CD4-positive, alpha-beta T cell treated with Interferon gamma for 1 hour (primary cell): ENCODE results near the gene VILL.
A peak's percentile ranks its signal among the peaks of the same experiment; 100 is the strongest.
"Not testable (repeated sequence)": the region's sequence is repeated elsewhere in the genome, so short reads cannot be mapped to it uniquely, and the experiment has no call there.

Experiments
- DNase-seq: peaks from one replicate; pipeline ENCODE4 v3.0.0-alpha.2; 2020

The VILL gene

DNA sequence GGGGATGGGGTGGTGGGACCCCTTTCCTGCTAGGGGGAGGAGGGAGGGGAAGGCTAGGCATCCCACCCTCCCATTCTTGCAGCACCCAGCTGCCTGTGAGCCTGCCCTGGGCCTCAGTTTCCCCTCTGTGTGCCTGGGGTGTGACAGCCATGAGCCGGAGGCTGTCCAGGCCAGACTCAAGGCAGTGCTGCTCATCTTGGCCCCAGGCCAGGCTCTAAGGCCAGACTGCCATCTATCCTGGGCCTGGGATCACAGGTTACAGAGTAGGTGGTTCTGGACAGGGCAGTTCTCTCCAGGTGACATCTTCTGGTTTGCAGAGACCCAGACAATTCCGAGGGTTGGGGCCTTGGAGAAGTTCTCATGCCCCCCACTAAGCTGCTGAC lies 3.3 kb upstream of the VILL start:
- DNase-seq = no peak

DNA sequence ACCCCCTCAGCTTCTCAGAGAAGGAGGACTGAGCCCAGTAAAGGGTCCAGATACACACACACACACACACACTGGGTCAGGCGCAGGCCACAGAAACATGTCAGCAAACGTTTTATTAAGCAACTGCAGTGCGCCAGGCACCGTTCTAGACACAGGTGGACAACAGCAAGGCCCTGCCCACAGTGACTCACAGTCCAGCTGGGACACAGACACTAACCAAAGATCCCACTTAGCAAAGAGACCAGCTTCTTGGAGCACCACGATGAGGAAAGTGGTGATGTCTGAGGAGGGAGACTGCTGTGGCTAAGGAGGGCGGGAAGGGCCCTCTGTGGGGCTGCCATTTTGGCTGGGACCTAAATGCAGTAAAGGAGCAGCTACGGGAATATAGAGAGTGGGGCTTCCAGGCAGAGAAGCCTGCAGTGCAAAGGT lies 2.8 kb upstream of the VILL start:
- DNase-seq = no peak

DNA sequence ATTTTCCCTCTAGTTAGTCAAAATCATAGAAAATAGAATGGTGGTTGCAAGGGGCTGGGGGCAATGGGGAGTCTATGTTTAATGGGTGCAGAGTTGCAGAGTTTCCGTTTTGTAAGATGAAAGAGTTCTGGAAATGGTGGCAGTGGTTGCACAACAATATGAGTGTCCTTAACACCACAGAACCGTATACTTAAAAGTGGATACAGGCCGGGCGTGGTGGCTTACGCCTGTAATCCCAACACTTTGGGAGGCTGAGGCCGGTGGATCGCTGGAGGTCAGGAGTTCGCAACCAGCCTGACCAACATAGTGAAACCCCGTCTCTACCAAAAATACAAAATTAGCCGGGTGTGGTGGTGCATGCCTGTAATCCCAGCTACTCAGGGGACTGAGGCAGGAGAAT lies 2.2 kb upstream of the VILL start:
- not testable (repeated sequence) for DNase-seq

DNA sequence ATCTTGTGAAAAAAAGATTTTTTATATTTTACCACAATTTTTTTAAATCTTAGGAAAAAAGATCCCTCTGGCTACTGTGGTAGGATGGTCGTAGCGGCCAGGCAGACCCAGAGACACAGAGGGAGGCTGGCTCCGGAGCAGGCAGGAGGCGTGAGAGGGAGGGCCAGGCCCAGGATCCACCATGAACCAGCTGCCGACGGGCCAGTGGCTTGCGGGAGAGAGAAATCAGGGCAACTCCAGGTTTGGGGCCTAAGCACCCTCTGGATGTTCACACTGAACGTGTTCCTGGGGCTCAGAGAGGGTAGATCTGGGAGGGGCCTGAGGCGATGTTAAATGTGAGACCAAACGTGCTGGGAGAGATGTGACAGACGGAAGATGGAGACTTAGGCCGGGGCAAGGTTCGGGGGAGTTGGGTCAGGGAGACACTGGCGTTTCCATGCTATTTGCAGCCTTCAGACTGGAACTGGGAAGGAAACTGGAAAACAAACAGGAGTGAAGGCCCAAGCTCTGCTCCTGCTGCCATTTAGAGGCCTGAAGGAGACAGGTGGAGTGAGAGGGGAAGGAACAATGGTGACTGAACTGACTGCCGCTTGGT lies 1.6 kb upstream of the VILL start:
- DNase-seq = no peak

DNA sequence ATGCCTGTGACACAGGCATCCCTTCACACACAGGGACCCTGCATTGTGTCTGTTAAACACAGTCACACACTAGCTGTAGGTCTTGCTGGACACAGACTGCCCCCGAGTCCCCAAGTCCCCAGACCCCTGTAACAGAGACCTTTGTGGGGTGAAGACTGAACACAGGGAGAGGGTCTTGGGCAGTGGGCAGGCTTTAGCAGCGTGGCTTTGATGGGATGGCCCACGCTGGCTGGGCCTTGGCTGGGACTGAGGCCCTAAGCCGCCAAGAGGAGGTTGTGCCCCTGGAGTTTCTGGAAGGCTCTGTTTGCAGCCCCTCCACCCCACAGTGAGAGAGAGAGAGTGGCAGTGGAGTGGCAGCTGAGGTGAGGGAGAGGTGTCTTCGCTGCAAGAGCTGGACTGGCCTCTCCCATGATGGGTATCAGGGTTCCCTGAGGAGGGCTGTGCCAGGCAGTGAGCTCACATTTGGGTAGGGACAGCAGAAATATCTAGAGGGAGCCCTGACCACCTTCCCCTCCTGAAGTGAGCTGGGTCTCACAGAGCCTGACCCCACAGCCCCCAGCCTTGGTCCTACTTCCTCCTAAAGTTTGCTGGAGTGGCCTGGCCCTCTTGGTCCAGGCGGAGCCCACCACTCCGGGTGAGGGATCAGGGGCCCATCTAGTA lies 635 bp upstream of the VILL start:
- no peak for DNase-seq

DNA sequence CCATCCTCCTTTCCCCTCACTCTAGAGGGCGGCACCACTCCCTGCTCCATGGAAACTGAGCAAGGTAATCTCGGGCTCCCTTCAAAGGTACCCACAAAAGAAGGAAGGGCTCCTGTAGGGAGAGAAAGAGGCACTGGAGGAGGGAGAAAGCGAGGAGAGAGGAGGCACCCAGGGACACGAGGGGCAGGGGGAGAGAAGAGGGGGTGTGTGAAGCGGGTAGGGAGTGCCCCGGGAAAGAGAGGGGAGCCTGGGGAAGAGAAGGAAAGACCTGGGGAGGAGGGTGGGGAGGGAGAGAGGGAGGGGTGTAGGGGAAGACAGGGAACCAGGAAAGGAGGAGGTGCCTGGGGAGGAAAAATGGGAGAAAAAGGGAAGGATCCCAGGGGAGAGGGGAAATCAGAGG lies 523 bp downstream of the VILL start:
- no peak for DNase-seq

DNA sequence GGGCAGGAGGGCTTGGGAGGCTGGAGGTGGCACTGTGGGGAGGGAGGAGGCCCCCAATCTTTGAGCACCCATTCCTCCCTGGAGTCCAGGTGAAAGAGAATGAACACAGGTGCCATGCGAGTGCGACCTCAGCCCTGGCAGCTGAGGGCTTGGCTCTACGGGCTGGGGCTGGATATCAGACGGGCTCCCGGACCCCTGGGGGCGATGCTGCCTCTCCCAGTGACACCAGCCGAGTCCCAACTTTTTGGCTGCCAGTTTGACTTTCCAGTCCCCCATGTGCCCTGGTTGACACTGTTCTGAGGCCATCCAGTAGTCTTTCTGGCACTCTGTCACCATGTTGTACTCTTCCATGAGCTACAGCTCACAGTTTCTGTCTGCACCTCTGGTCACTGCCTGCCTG lies 1.2 kb downstream of the VILL start:
- DNase-seq = no peak

DNA sequence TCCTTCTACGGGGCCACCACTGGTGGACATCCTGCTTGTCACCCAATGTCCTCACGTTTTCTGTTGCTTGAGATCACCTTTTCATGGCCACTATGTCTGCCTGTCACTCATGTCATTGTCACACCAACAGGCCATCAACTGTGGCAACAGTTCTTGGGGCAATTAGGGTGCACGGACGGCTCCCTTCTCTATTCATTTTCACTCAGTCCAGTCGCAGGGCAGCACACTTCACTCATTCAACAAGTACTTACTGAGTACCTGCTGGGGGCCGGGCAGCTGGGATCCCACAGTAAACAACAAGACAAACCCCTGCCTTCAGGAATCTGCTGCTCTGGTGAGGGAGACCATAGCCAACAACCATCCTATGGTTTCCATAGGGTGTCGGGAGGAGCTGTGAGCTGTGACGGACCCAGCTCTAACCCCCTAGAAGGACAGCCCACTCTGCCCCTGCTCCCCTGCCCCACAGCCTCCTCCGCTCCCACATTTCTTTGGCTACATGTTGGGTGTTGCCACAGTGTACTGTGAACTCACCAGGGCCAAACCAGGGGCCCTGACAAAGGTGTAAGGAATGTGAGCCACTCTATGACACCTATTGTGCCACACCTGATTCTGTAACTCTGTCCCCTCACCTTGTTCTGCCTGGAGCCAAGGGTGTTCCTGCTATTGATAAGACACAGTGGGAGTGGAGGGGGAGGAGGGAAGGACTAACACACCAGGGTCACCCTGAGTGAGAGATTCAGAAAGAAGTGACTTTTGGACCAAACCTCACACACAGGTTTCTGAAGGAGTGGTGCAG lies 1.9 kb downstream of the VILL start:
- DNase-seq = no peak

DNA sequence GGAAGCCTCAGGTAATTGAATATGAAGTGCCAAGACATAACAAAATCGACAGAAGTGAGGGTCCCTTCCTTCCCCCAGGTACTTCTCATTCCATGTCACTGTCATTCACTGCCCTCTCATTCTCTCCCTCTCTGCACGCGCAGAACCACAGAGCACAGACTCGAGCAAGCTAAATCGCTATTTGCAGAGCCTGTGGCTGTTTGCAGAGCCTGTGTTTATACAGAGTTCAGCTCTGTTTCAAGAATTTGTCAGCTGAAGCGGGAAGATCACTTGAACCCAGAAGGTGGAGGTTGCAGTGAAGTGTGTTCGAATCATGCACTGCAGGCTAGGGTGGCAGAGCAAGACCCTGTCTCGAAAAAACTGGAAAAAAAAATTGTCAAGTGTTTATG lies 2.5 kb downstream of the VILL start:
- DNase-seq = no peak

DNA sequence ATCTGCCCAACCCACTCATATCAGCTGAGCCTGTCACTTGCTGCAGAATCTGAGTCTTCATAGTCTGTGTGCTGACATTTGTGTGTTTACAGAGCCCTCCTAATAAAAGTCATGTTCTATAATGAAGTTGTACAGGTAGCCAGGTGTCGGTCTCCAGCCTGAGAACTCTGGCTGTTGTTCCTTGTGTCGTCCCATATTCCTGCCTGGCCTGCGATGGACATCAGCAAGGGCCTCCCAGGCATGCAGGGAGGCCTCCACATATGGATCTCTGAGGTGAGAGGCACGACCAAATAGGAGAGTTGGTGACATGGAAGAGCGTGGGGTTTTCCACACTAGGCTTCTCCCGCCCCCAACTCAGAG lies 2.9 kb downstream of the VILL start:
- no peak for DNase-seq

DNA sequence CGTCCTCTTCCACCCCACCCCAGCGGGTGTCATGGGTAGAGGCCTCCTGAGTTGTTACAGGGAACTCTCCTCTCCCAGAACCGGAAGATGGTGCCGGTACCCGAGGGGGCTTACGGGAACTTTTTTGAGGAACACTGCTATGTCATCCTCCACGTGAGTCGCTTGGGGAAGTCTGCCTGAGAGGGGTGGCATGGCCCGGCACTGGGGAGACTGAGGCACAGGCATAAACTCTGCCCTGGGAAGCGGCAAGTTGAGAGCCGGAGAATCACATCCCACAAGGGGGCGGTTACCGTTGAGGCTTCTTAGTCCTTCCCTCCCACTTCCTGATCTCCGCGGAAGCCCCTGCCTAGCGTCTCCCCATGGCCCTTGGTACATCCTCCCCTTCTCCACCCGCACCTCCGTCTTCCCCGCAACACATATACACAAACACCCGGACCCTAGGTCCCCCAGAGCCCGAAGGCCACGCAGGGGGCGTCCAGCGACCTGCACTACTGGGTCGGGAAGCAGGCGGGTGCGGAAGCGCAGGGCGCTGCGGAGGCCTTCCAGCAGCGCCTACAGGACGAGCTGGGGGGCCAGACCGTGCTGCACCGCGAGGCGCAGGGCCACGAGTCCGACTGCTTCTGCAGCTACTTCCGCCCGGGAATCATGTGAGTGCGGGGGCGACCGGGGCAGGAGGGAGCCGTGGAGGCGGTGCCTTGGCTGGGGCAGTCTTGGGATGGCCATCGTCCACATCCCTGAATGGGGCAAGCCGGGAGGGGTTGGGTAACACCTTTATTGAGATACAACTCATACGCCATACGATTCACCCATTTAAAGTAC lies 3.4 kb downstream of the VILL start:
- DNase-seq = peak; percentile 54

DNA sequence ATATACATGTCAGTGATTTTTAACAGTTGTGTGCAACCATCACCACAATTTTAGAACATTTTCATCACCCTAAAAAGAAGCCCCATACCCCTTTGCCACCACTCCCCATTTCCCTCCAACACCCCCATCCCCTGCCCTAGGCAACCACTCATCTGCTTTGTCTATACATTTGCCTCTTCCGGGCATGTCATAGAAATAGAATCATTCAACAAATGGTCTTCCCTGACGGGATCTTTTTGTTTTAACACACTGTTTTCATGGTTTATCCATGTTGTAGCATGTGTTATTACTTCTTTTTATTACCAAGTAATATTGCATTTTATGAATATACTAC lies 4.0 kb downstream of the VILL start:
- no peak for DNase-seq

DNA sequence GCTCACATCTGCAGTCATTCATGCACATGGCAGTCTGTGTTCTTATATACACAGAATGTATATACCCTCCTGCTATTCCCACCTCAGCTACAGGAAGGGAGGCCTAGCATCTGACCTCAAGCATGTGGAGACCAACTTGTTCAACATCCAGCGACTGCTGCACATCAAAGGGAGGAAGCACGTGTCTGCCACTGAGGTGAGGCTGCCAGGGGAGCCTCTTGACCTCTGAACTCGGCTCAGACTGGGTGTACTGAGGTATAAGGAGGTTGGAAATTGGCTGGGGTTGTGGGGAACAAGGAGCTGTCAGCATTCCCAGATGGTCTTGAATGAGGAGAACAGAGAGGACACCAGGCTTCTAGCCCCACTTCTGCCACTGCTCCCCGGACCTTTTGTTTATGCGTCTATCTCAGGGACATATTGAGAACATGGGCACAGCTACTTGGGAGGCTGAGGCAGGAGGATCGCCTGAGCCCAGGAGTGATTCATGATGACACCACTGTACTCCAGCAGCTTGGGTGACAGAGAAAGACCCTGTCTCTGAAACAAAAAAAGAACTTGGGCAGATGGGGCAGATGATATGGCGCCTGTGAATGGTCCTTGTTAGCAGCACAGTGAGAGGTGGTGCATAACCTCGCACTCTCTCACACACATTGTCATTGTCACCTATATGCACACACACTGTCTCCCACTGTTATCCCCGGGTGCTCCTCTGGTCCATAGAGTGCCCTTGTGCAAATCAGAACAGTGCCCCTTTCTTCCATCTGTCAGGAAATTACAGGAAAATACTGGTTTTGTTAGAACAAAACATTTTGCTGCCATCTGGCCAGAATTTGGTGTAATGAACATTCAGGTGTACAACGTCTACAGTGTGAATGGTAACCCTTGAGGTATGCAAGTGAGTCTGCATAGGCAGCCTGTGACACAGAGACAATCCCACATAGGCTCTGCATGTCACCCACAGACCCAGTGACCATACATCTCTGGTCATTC lies 5.4 kb downstream of the VILL start:
- no peak for DNase-seq

DNA sequence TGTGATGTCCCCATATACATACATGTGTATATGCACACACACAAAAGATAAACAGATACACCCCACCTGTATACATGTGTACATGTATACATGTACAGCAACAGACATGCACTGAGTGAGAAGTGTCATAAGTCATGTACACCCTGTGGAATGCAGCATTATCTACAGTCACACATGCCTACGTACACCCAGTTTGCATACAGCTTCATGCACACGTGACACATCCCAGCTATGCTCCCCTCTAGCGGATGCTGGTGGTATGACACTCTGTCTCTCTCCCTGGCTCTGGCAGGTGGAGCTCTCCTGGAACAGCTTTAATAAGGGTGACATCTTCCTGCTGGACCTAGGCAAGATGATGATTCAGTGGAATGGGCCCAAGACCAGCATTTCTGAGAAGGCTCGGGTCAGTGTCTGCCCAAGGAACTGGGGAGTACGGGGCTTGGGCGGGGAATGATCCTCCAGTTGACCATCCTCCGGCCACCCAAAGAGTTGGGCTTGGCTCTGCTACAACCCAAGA lies 6.3 kb downstream of the VILL start:
- DNase-seq = peak; percentile 80

DNA sequence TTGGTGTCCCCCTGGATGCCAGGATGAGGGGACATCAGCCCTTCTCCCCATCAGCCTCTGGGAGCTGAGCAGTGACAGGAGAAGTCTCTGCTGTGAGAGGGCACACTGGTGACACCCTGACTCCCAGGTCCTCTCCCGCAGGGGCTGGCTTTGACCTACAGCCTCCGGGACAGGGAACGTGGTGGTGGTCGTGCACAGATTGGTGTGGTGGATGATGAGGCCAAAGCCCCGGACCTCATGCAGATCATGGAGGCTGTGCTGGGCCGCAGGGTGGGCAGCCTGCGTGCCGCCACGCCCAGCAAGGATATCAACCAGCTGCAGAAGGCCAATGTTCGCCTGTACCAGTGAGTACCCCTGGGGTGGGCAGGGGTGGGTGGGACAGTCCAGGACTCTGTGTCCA lies 6.8 kb downstream of the VILL start:
- no peak for DNase-seq

DNA sequence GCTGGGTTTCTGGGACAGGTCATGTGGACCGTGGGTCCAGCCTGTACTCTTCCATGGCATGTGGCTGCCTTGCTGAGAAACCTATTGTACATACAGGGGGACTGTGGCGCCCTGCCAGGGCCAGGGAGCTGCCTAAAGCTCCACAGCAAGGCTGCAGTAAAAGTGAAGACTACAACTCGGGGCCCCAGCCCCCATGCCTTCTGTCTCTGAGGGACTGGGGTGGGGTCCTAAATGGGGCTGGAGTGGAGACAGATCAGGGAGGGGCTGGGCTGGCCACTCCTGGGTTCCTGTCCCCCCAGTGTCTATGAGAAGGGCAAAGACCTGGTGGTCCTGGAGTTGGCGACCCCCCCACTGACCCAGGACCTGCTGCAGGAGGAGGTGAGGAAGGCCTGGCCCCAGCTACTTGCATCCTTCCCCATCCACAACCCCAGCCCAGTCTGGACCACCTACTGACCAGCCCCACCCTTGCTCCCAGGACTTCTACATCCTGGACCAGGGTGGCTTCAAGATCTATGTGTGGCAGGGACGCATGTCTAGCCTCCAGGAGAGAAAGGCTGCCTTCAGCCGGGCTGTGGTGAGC lies 7.3 kb downstream of the VILL start:
- no peak for DNase-seq

DNA sequence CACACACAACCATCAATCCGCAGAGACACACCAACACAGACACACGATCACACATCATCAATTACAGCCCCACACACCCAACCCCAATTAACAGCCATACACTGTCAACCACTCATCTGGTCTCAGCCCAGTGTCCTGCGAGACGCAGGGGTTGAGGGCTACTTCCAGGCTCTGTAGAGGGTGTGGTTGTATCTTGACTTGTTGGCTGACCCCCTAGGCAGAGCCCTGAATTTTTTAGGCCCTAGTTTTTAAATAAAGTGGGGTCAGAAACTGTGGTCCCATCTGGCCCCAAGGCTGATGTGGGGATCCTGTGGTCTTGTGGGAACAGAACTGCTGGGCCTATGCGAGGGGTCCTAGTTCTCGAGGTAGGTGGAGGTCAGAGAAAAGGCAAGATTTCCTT lies 9.2 kb downstream of the VILL start:
- no peak for DNase-seq

DNA sequence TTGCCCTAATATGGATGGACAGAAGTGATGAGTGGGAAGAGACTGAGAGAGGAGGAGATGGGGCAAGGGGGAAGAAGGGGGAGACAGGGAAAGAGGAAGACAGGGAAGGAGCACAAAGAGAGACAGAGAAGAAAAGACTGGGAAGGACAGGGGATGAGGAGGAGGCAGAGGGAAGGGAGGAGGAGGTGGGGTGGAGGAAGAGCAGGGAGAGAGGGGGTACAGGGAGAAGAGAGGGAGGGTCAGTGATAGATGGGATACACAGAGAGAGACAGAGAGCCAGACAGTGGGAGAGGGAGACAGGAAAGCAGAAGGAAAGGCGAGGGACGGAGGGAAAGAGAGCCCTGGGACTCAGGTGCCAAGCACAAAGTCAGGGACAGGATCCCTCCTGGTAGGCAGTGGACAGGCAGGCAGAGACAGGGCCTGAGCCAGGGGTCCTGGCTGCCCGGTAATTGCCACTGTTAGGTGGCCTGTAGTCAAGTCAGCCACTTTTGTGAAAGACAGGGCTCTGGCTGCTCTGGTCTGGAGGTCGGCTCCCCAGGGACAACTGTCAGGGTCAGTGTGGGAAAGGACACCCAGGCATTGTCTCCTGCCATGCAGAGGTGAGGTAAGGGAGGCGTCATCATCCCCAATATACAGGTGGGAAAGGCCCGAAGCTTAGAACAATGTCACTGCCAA lies 9.8 kb downstream of the VILL start:
- DNase-seq = no peak

DNA sequence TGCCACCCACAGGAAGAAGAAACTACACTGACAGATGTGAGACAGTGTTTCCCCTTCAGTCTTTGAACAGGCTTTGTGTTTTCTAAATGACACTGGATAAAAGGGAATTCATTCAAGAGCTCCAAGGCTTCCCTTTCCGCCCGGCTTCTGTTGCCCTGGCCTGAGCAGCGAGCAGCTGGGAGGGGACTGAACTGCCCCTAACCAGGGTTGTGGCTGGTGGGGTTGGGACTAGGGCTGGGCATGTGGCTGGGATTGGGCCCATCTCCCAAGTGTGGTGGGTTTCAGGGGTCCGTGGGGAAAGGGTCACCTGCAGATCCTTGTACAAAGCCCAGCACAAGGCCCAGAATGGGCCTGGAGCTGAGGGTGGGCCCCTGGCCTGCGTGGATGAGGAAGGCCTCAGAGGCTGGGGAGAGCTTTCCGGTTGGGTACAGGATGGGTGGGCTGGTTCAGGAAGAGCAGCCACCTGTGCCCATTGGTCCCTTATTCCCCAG lies 10.4 kb downstream of the VILL start:
- no peak for DNase-seq

DNA sequence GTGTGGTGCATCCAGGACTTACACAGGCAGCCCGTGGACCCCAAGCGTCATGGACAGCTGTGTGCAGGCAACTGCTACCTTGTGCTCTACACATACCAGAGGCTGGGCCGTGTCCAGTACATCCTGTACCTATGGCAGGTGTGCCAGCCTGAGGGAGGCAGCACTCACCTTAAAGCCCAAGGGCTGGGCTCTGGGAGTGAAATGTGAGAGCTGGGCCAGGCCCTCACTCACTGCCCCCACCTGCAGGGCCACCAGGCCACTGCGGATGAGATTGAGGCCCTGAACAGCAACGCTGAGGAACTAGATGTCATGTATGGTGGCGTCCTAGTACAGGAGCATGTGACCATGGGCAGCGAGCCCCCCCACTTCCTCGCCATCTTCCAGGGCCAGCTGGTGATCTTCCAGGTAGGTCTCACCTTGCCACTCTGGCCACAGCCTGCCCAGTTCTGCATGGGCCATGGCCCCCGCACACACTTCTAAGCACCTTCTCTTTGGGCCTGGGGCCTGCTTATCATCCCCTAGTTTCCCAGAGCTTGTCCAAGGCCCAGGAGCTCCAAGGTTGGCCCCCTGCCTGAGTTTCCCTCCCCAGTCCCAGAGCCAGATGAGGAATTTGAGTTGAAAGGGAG lies 11.0 kb downstream of the VILL start:
- no peak for DNase-seq
